Raji (cell line): ENCODE measurements around the gene VAPA.

Experiments used
- POLR2A ChIP-seq: IDR thresholded peaks from 2 replicates; pipeline ENCODE4 v1.6.1; 2011; ENCODE audit warnings: low read depth, low read length, control low read depth; ENCODE audit not compliant: insufficient read depth

VAPA gene

GRCh38 chr18:9913526-9914333 lies at the start of gene VAPA:
VAPA (plus strand) TSS chr18:9914016; CDS start chr18:9914257, 241 bp downstream.
- TF ChIP-seq POLR2A = peak; percentile 91

GRCh38 chr18:9865764-9866490 lies 47.9 kb upstream of the VAPA start:
- TF ChIP-seq POLR2A = no peak

GRCh38 chr18:9866627-9867026 lies 47.2 kb upstream of the VAPA start:
- no peak for TF ChIP-seq POLR2A

- no peak for TF ChIP-seq POLR2A
Measured at GRCh38 chr18:9867071-9867594, 46.7 kb upstream of the VAPA start.

- TF ChIP-seq POLR2A = no peak
Measured at GRCh38 chr18:9868857-9869714, 44.7 kb upstream of the VAPA start.

GRCh38 chr18:9869715-9870430 lies 43.9 kb upstream of the VAPA start:
- no peak for TF ChIP-seq POLR2A

- no peak for TF ChIP-seq POLR2A
Measured at GRCh38 chr18:9870431-9871008, 43.3 kb upstream of the VAPA start.

GRCh38 chr18:9871244-9871746 lies 42.5 kb upstream of the VAPA start:
- no peak for TF ChIP-seq POLR2A

GRCh38 chr18:9872823-9873222 lies 41.0 kb upstream of the VAPA start:
- TF ChIP-seq POLR2A = no peak

- TF ChIP-seq POLR2A = no peak
Measured at GRCh38 chr18:9874728-9875127, 39.1 kb upstream of the VAPA start.

GRCh38 chr18:9876212-9876866 lies 37.5 kb upstream of the VAPA start:
- TF ChIP-seq POLR2A = no peak

GRCh38 chr18:9876867-9877654 lies 36.8 kb upstream of the VAPA start:
- no peak for TF ChIP-seq POLR2A

GRCh38 chr18:9877655-9878014 lies 36.2 kb upstream of the VAPA start:
- TF ChIP-seq POLR2A = no peak
